GM19395 (cell line): ENCODE data around the gene CRYBG1.
"Not testable (repeated sequence)": the region's sequence is repeated elsewhere in the genome, so short reads cannot be mapped to it uniquely, and the experiment has no call there.

Experiments
- ATAC-seq: cut with Tn5 transposase; IDR thresholded peaks from one replicate; pipeline ENCODE4 v1.9.1; 2021; ENCODE audit warnings: mild to moderate bottlenecking, moderate library complexity; ENCODE audit not compliant: unreplicated experiment

Gene CRYBG1

GRCh38 chr6:106546691-106547414 lies 186.3 kb downstream of the CRYBG1 start:
- no peak for ATAC-seq

- no peak for ATAC-seq
Measured at GRCh38 chr6:106547601-106548453, 187.3 kb downstream of the CRYBG1 start.

GRCh38 chr6:106548926-106549455 lies 188.5 kb downstream of the CRYBG1 start:
- not testable (repeated sequence) for ATAC-seq

- no peak for ATAC-seq
Measured at GRCh38 chr6:106549521-106549920, 189.0 kb downstream of the CRYBG1 start.

- no peak for ATAC-seq
Measured at GRCh38 chr6:106551155-106551554, 190.6 kb downstream of the CRYBG1 start.

- no peak for ATAC-seq
Measured at GRCh38 chr6:106553440-106553839, 192.9 kb downstream of the CRYBG1 start.

- no peak for ATAC-seq
Measured at GRCh38 chr6:106555767-106556166, 195.2 kb downstream of the CRYBG1 start.

GRCh38 chr6:106556368-106556960 lies 195.9 kb downstream of the CRYBG1 start:
- ATAC-seq, result no peak

GRCh38 chr6:106557837-106558236 lies 197.3 kb downstream of the CRYBG1 start:
- no peak for ATAC-seq

GRCh38 chr6:106558364-106558763 lies 197.8 kb downstream of the CRYBG1 start:
- ATAC-seq, result no peak

GRCh38 chr6:106559659-106560058 lies 199.1 kb downstream of the CRYBG1 start:
- ATAC-seq, result not testable (repeated sequence)

GRCh38 chr6:106560996-106561685 lies 200.6 kb downstream of the CRYBG1 start:
- no peak for ATAC-seq

GRCh38 chr6:106561686-106562405 lies 201.3 kb downstream of the CRYBG1 start:
- ATAC-seq, result no peak

GRCh38 chr6:106563614-106564013 lies 203.1 kb downstream of the CRYBG1 start:
- no peak for ATAC-seq

GRCh38 chr6:106564476-106564875 lies 204.0 kb downstream of the CRYBG1 start:
- no peak for ATAC-seq

GRCh38 chr6:106568530-106568929 lies 208.0 kb downstream of the CRYBG1 start:
- ATAC-seq, result no peak

- no peak for ATAC-seq
Measured at GRCh38 chr6:106569428-106569827, 208.9 kb downstream of the CRYBG1 start.

GRCh38 chr6:106572436-106572835 lies 211.9 kb downstream of the CRYBG1 start:
- no peak for ATAC-seq

GRCh38 chr6:106572875-106573585 lies 212.5 kb downstream of the CRYBG1 start:
- ATAC-seq, result no peak
